A549 (cell line): Measurements from ENCODE around the gene TOGARAM1. TPM values are rescaled to one million over a fixed set of nuclear protein-coding genes. Genes with fewer than 3 reads are reported as not detected.
A peak's percentile ranks its signal among the peaks of the same experiment; 100 is the strongest.

ENCODE experiments used
- ATAC-seq, 2 experiments: fragments of 200-7000 bp in 1 of 2; fragments of >200 bp in 1 of 2; cut with Nextera tagmentation in 1 of 2; cut with Tn5 transposase in 1 of 2; 3 replicates each; pipeline versions ENCODE4 v1.8.0 to v1.9.1; 2018 to 2020; ENCODE audit warnings: mild to moderate bottlenecking in 1 of 2, moderate library complexity in 1 of 2
- CTCF ChIA-PET: fragments of 300-600 bp; sonication (Branson Sonifier 250); formaldehyde crosslinking; extraction: SDS; loops from one replicate; lab custom pipeline; 2021; ENCODE audit warnings: antibody characterized with exemption, inconsistent platforms; lab: Yijun Ruan, JAX
- POLR2A ChIA-PET: fragments of 350-600 bp; formaldehyde crosslinking; extraction: SDS; loops from one replicate; lab custom pipeline; 2021; ENCODE audit warnings: antibody characterized with exemption, inconsistent platforms; lab: Yijun Ruan, JAX
- DNase-seq, 2 experiments: peaks; one replicate each; pipeline versions ENCODE4 v3.0.0 to v3.0.0-alpha.2; 2011 to 2016; ENCODE audit warnings: low read depth in 1 of 2, low spot score in 1 of 2
- FAIRE-seq: peaks from 2 replicates; lab custom pipeline; 2011; peaks lifted over from hg19 to GRCh38; lab: Jason Lieb, UNC
- H3K27ac ChIP-seq, 2 experiments: fragments of >200 bp; sonication (Bioruptor Twin); formaldehyde crosslinking; 3 replicates each; pipeline ENCODE4 v1.5.1; 2016 to 2017
- H3K4me1 ChIP-seq: fragments of >200 bp; sonication (Bioruptor Twin); formaldehyde crosslinking; 3 replicates; pipeline ENCODE4 v1.6.1; 2016
- H3K4me2 ChIP-seq: fragments of >200 bp; sonication (Bioruptor Twin); formaldehyde crosslinking; 3 replicates; pipeline ENCODE4 v1.6.1; 2016
- H3K4me3 ChIP-seq: fragments of >200 bp; sonication (Bioruptor Twin); formaldehyde crosslinking; 3 replicates; pipeline ENCODE4 v1.5.1; 2016
- H3K9me3 ChIP-seq: fragments of >200 bp; sonication (Bioruptor Twin); formaldehyde crosslinking; 3 replicates; pipeline ENCODE4 v1.6.1; 2016
- BHLHE40 ChIP-seq: IDR thresholded peaks from 2 replicates; pipeline ENCODE4 v1.6.1; 2012; ENCODE audit warnings: low read depth, low read length, inconsistent platforms
- CBX2 ChIP-seq: fragments of 200-600 bp; sonication (generic); IDR thresholded peaks from 2 replicates; pipeline ENCODE4 v1.6.1; 2016; ENCODE audit warnings: low read depth, mild to moderate bottlenecking, borderline replicate concordance
- CHD2 ChIP-seq: fragments of 150-350 bp; IDR thresholded peaks from 2 replicates; pipeline ENCODE4 v1.6.1; 2014; ENCODE audit warnings: low read length; ENCODE audit not compliant: partially characterized antibody
- ELK1 ChIP-seq: fragments of 150-350 bp; IDR thresholded peaks from 2 replicates; pipeline ENCODE4 v1.6.1; 2014; ENCODE audit warnings: low read depth, mild to moderate bottlenecking, low read length
- EP300 ChIP-seq, 2 experiments: fragments of >200 bp; sonication (Bioruptor Twin); formaldehyde crosslinking; IDR thresholded peaks; 2 replicates in 1 of 2; 3 replicates in 1 of 2; pipeline ENCODE4 v1.6.1; 2016 to 2017
- ESRRA ChIP-seq: fragments of 150-350 bp; IDR thresholded peaks from 2 replicates; pipeline ENCODE4 v1.6.1; 2014; ENCODE audit warnings: mild to moderate bottlenecking, low read length, borderline replicate concordance
- FOXS1 ChIP-seq: fragments of 250-450 bp; sonication (Bioruptor Pico); IDR thresholded peaks from 2 replicates; pipeline ENCODE4 v1.5.0; 2020; ENCODE audit warnings: mild to moderate bottlenecking, moderate library complexity
- GATA3 ChIP-seq: IDR thresholded peaks from 2 replicates; pipeline ENCODE4 v1.6.1; 2012; ENCODE audit warnings: borderline replicate concordance
- HOXB13 ChIP-seq: fragments of 250-450 bp; sonication (Bioruptor Pico); IDR thresholded peaks from 2 replicates; pipeline ENCODE4 v1.5.0; 2020; ENCODE audit warnings: low read depth, mild to moderate bottlenecking, moderate library complexity
- HOXB5 ChIP-seq: fragments of 250-450 bp; sonication (Bioruptor Pico); IDR thresholded peaks from 2 replicates; pipeline ENCODE4 v1.5.0; 2020; ENCODE audit warnings: mild to moderate bottlenecking, moderate library complexity
- MYC ChIP-seq: IDR thresholded peaks from 2 replicates; pipeline ENCODE4 v1.6.1; 2012; ENCODE audit warnings: mild to moderate bottlenecking, inconsistent platforms, low read length, improper control_type of control experiment, borderline replicate concordance
- NFE2L2 ChIP-seq: fragments of 150-350 bp; conservative IDR thresholded peaks from 2 replicates; pipeline ENCODE4 v1.6.1; 2014; ENCODE audit warnings: low read length
- PHF8 ChIP-seq: fragments of 200-600 bp; sonication (generic); IDR thresholded peaks from 2 replicates; pipeline ENCODE4 v1.6.1; 2016; ENCODE audit warnings: low read depth, mild to moderate bottlenecking, antibody characterized with exemption, moderate library complexity, borderline replicate concordance
- POLR2A ChIP-seq: IDR thresholded peaks from 2 replicates; pipeline ENCODE4 v1.6.1; 2012; ENCODE audit warnings: mild to moderate bottlenecking, low read length
- RFX5 ChIP-seq: fragments of 450-650 bp; IDR thresholded peaks from 2 replicates; pipeline ENCODE4 v1.7.1; 2014; ENCODE audit warnings: antibody characterized with exemption, mild to moderate bottlenecking, moderate library complexity
- SMC3 ChIP-seq: fragments of >200 bp; sonication (Bioruptor Twin); formaldehyde crosslinking; IDR thresholded peaks from 3 replicates; pipeline ENCODE4 v1.6.1; 2018; ENCODE audit warnings: inconsistent platforms
- ZSCAN20 ChIP-seq: fragments of 250-450 bp; sonication (Bioruptor Pico); IDR thresholded peaks from 2 replicates; pipeline ENCODE4 v1.8.0; 2022; ENCODE audit warnings: mild to moderate bottlenecking, moderate library complexity
- WGBS: methylation state at CpG from one replicate; pipeline ENCODE4 v1.1.6; 2017; ENCODE audit errors: missing lambda C conversion rate; 5-methylcytosine and 5-hydroxymethylcytosine counted together
- polyA plus RNA-seq, 4 experiments: library from polyadenylated mRNA; depleted of rRNA in 3 of 4; stranded (reverse); fragments of >200 nt; fragmentation: RNase III in 1 of 4; extraction: RNeasy Plus Mini Kit Qiagen cat#74134 plus additional on column Dnase treatment in 1 of 4; gene quantifications; 2 replicates in 3 of 4; 3 replicates in 1 of 4; pipeline ENCODE4 v1.2.3, GENCODE V29; 2011 to 2017
- TF ChIP-seq, protein P1 (sequence below): fragments of >200 bp; sonication (Bioruptor Twin); formaldehyde crosslinking; IDR thresholded peaks from 2 replicates; pipeline ENCODE4 v1.6.1; 2016
- TF ChIP-seq, protein P2 (sequence below): IDR thresholded peaks from 2 replicates; pipeline ENCODE4 v1.6.1; 2012; ENCODE audit warnings: low read depth, borderline replicate concordance
- TF ChIP-seq, protein P3 (sequence below): fragments of >200 bp; sonication (Bioruptor Twin); formaldehyde crosslinking; IDR thresholded peaks from 3 replicates; pipeline ENCODE4 v1.6.1; 2016

The TOGARAM1 gene
- polyA plus RNA-seq, 2 of the 4 experiments (the other 2 are of a cell fraction) = 7.6 to 17.6 TPM

GRCh38 chr14:44989497-44990440 lies 27.8 kb downstream of the TOGARAM1 start:
- 86% methylated on average over 3 of the region's 3 CpGs for WGBS
- H3K9me3 ChIP-seq = no peaks in the 10 kb centered on the region
- no peak; a peak in 1 of 6 replicates for ATAC-seq
- TF ChIP-seq PHF8 (no peak), ELK1 (no peak), EP300 (IDR thresholded peaks at IDR 0.05) (no peak), BHLHE40 (no peak), CHD2 (no peak), MYC (no peak), GATA3 (no peak), ZSCAN20 (CRISPR knock-in tag) (no peak), ESRRA (no peak), RFX5 (no peak), HOXB13 (no peak), FOXS1 (CRISPR knock-in tag) (no peak)
- TF ChIP-seq, protein P1, sequence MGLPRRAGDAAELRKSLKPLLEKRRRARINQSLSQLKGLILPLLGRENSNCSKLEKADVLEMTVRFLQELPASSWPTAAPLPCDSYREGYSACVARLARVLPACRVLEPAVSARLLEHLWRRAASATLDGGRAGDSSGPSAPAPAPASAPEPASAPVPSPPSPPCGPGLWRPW = no peak
- H3K4me3 ChIP-seq = no peak overlapping the region
- POLR2A ChIA-PET = interaction anchor here (1.1 kb wide), 1 partner anchor 28 kb away, joined by 3 read pairs; the partner anchor contains the start of genes KLHL28 and TOGARAM1
- DNase-seq = no peak
- H3K4me2 ChIP-seq = no peak overlapping the region
- peaks cover 33% of the 10 kb centered on the region for H3K4me1 ChIP-seq
- CTCF ChIA-PET = interaction anchor here (0.6 kb wide), 1 partner anchor 263 kb away, joined by 3 read pairs; no protein-coding TSS in a partner anchor
- no peak for FAIRE-seq
- H3K27ac ChIP-seq = no peak overlapping the region

DNA sequence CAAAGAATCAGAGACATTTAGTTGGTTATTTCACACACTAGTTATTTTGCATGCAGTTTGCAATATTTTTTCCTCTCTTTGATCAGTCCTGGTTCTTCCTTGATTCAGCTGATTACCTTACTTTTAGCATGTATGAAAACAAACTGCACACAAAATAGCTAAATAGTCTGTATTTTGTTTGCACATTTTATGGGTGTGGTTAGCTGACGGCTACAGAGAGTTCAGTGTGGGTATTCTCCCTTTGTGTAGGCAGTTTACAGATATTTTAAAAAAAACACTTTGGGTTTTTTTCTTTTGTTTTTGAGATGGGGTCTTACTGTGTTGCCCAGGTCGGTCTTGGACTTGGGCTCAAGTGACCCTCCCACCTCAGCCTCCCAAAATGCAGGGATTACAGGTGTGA lies 28.5 kb downstream of the TOGARAM1 start:
- Histone ChIP-seq H3K27ac (no peak overlapping the region), H3K9me3 (no peaks in the 10 kb centered on the region), H3K4me1 (peaks cover 41% of the 10 kb centered on the region), H3K4me2 (peak overlapping the region; percentile 14; the same call in 1 of the 3 replicates), H3K4me3 (no peak overlapping the region)
- ChIA-PET CTCF (no interaction called here), POLR2A (no interaction called here)
- FAIRE-seq (no peak), DNase-seq (no peak), ATAC-seq (no peak)
- WGBS = 43% methylated on average over 2 of the region's 2 CpGs
- TF ChIP-seq HOXB5 = no peak
- no peak for TF ChIP-seq POLR2A
- TF ChIP-seq NFE2L2 = no peak
- TF ChIP-seq FOXS1 (CRISPR knock-in tag) = no peak
- no peak for TF ChIP-seq ESRRA
- TF ChIP-seq, protein P2, sequence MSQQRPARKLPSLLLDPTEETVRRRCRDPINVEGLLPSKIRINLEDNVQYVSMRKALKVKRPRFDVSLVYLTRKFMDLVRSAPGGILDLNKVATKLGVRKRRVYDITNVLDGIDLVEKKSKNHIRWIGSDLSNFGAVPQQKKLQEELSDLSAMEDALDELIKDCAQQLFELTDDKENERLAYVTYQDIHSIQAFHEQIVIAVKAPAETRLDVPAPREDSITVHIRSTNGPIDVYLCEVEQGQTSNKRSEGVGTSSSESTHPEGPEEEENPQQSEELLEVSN = no peak
- no peak for TF ChIP-seq MYC
- TF ChIP-seq CBX2 = no peak
- no peak for TF ChIP-seq SMC3
- TF ChIP-seq GATA3 = no peak
- TF ChIP-seq, protein P3, sequence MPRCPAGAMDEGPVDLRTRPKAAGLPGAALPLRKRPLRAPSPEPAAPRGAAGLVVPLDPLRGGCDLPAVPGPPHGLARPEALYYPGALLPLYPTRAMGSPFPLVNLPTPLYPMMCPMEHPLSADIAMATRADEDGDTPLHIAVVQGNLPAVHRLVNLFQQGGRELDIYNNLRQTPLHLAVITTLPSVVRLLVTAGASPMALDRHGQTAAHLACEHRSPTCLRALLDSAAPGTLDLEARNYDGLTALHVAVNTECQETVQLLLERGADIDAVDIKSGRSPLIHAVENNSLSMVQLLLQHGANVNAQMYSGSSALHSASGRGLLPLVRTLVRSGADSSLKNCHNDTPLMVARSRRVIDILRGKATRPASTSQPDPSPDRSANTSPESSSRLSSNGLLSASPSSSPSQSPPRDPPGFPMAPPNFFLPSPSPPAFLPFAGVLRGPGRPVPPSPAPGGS = no peak
- TF ChIP-seq, protein P1 = no peak
